SK-N-SH (cell line): ENCODE results near the gene NUP42. TPM values are rescaled to one million over a fixed set of nuclear protein-coding genes. Genes with fewer than 3 reads are reported as not detected.

Experiments used
- CTCF ChIA-PET: fragments of 300-600, 350-600 bp; formaldehyde crosslinking; extraction: SDS; loops from one replicate; lab custom pipeline; 2021; lab: Yijun Ruan, JAX
- POLR2A ChIA-PET: fragments of 350-600 bp; sonication (Branson Sonifier 250); formaldehyde crosslinking; extraction: SDS; loops from one replicate; lab custom pipeline; 2020; ENCODE audit warnings: antibody characterized with exemption, inconsistent platforms; lab: Yijun Ruan, JAX
- DNase-seq: peaks from one replicate; pipeline ENCODE4 v3.0.0; 2012
- H2AFZ ChIP-seq: fragments of 200-600 bp; sonication (generic); 2 replicates; pipeline ENCODE4 v1.8.1; 2016; ENCODE audit warnings: antibody characterized with exemption, mild to moderate bottlenecking, low read depth
- H3F3A ChIP-seq: fragments of 200-600 bp; sonication (generic); replicated peaks from 2 replicates; pipeline ENCODE3; 2016; ENCODE audit warnings: antibody characterized with exemption, mild to moderate bottlenecking; ENCODE audit not compliant: insufficient read depth
- H3K27ac ChIP-seq, 2 experiments: fragments of 200-500 bp in 1 of 2; fragments of 200-600 bp in 1 of 2; sonication (Bioruptor generic) in 1 of 2; sonication (generic), shearing (Covaris generic) in 1 of 2; 2 replicates each; pipeline versions ENCODE4 v1.5.1 to v1.6.1; 2014 to 2016; ENCODE audit warnings: low read depth in 2 of 2, inconsistent platforms in 1 of 2, low read length in 1 of 2, mild to moderate bottlenecking in 1 of 2, mixed read lengths in 1 of 2
- H3K27me3 ChIP-seq: fragments of 200-600 bp; sonication (generic), shearing (Covaris generic); 2 replicates; pipeline ENCODE4 v1.6.1; 2016; ENCODE audit warnings: mixed run types; ENCODE audit not compliant: insufficient read depth
- H3K36me3 ChIP-seq, 2 experiments: fragments of 200-500 bp in 1 of 2; fragments of 200-600 bp in 1 of 2; sonication (Bioruptor generic) in 1 of 2; sonication (generic) in 1 of 2; replicated peaks in 1 of 2; 2 replicates each; pipeline versions ENCODE3 to v1.5.1; 2014 to 2016; ENCODE audit warnings: low read length in 1 of 2, mild to moderate bottlenecking in 1 of 2; ENCODE audit not compliant: insufficient read depth in 2 of 2, control insufficient read depth in 1 of 2
- H3K4me1 ChIP-seq, 2 experiments: fragments of 200-500 bp in 1 of 2; fragments of 200-600 bp in 1 of 2; sonication (Bioruptor generic) in 1 of 2; sonication (generic), shearing (Covaris generic) in 1 of 2; 2 replicates each; pipeline versions ENCODE4 v1.5.1 to v1.6.1; 2014 to 2016; ENCODE audit warnings: low read depth in 1 of 2, low read length in 1 of 2, mixed run types in 1 of 2; ENCODE audit not compliant: insufficient read depth in 2 of 2, control insufficient read depth in 1 of 2
- H3K4me2 ChIP-seq: fragments of 200-600 bp; sonication (generic), shearing (Covaris generic); 2 replicates; pipeline ENCODE4 v1.6.1; 2017; ENCODE audit warnings: mixed run types
- H3K4me3 ChIP-seq, 2 experiments: fragments of 200-500 bp in 1 of 2; fragments of 200-600 bp in 1 of 2; sonication (Bioruptor generic) in 1 of 2; sonication (generic), shearing (Covaris generic) in 1 of 2; 2 replicates each; pipeline versions ENCODE4 v1.5.1 to v1.8.1; 2014 to 2016; ENCODE audit warnings: low read depth in 2 of 2, inconsistent platforms in 1 of 2, low read length in 1 of 2, mild to moderate bottlenecking in 1 of 2, mixed read lengths in 1 of 2, moderate library complexity in 1 of 2
- H3K79me2 ChIP-seq: fragments of 200-600 bp; sonication (generic); 2 replicates; pipeline ENCODE4 v1.8.1; 2017; ENCODE audit warnings: mild to moderate bottlenecking; ENCODE audit not compliant: insufficient read depth
- H3K9ac ChIP-seq: fragments of 200-600 bp; sonication (generic); 2 replicates; pipeline ENCODE4 v1.6.1; 2017; ENCODE audit warnings: mixed run types
- H3K9me2 ChIP-seq: fragments of 200-600 bp; sonication (generic); 2 replicates; pipeline ENCODE4 v1.6.1; 2017; ENCODE audit warnings: mixed run types
- H3K9me3 ChIP-seq: fragments of 200-600 bp; sonication (generic); 2 replicates; pipeline ENCODE4 v1.6.1; 2017; ENCODE audit warnings: mixed run types, mild to moderate bottlenecking, moderate library complexity
- H4K20me1 ChIP-seq: fragments of 200-600 bp; sonication (generic); 2 replicates; pipeline ENCODE4 v1.6.1; 2017; ENCODE audit warnings: mild to moderate bottlenecking, mixed run types; ENCODE audit not compliant: insufficient read depth
- CHD2 ChIP-seq: fragments of 150-350 bp; IDR thresholded peaks from 2 replicates; pipeline ENCODE4 v1.6.1; 2018; ENCODE audit warnings: low read length; ENCODE audit not compliant: partially characterized antibody
- EZH2phosphoT487 ChIP-seq: fragments of 200-600 bp; sonication (generic); IDR thresholded peaks from 2 replicates; pipeline ENCODE4 v1.6.1; 2017; ENCODE audit warnings: low read depth, mixed run types, mild to moderate bottlenecking, antibody characterized with exemption, moderate library complexity, borderline replicate concordance
- FOXJ3 ChIP-seq: sonication (generic); formaldehyde crosslinking; IDR thresholded peaks from 2 replicates; pipeline ENCODE4 v1.5.1; 2020; ENCODE audit warnings: mild to moderate bottlenecking, missing genetic modification reagents
- MAX ChIP-seq: IDR thresholded peaks from 2 replicates; pipeline ENCODE4 v1.4.0; 2012; ENCODE audit warnings: low read depth
- NFIC ChIP-seq: IDR thresholded peaks from 2 replicates; pipeline ENCODE4 v1.4.0; 2012; ENCODE audit warnings: borderline replicate concordance
- NRF1 ChIP-seq: IDR thresholded peaks from 2 replicates; pipeline ENCODE4 v1.6.1; 2012; ENCODE audit warnings: low read depth, mild to moderate bottlenecking, low read length
- RAD21 ChIP-seq: IDR thresholded peaks from 2 replicates; pipeline ENCODE4 v1.6.1; 2012; ENCODE audit warnings: mild to moderate bottlenecking, low read length
- RFX5 ChIP-seq: IDR thresholded peaks from 2 replicates; pipeline ENCODE4 v1.6.1; 2012; ENCODE audit warnings: mild to moderate bottlenecking, improper control_type of control experiment, low read length
- SIN3A ChIP-seq: IDR thresholded peaks from 2 replicates; pipeline ENCODE4 v1.6.1; 2012; ENCODE audit warnings: low read depth, mild to moderate bottlenecking, low read length, moderate library complexity, borderline replicate concordance
- SMC3 ChIP-seq: IDR thresholded peaks from 2 replicates; pipeline ENCODE4 v1.6.1; 2012; ENCODE audit warnings: low read depth, low read length, improper control_type of control experiment
- TCF12 ChIP-seq: IDR thresholded peaks from 2 replicates; pipeline ENCODE4 v1.4.0; 2012
- YY1 ChIP-seq: IDR thresholded peaks from 2 replicates; pipeline ENCODE4 v1.4.0; 2012; ENCODE audit warnings: low read depth, mild to moderate bottlenecking
- WGBS: methylation state at CpG from one replicate; pipeline ENCODE4 v1.1.6; 2017; ENCODE audit warnings: low lambda C conversion rate; 5-methylcytosine and 5-hydroxymethylcytosine counted together
- polyA plus RNA-seq, 3 experiments: library from polyadenylated mRNA; depleted of rRNA; stranded (reverse); fragments of >200 nt; gene quantifications; 2 replicates each; pipeline ENCODE4 v1.2.3, GENCODE V29; 2012
- TF ChIP-seq, protein P1 (sequence below): IDR thresholded peaks from 2 replicates; pipeline ENCODE4 v1.6.1; 2012; ENCODE audit warnings: mild to moderate bottlenecking, low read depth, low read length, moderate library complexity
- TF ChIP-seq, protein P2 (sequence below): fragments of 200-600 bp; sonication (generic); IDR thresholded peaks from 2 replicates; pipeline ENCODE4 v1.6.1; 2017; ENCODE audit warnings: antibody characterized with exemption, mild to moderate bottlenecking, moderate library complexity
- TF ChIP-seq, protein P3 (sequence below): IDR thresholded peaks from 2 replicates; pipeline ENCODE4 v1.4.0; 2012; ENCODE audit warnings: low read depth, borderline replicate concordance

Gene NUP42
- polyA plus RNA-seq, 1 of the 3 experiments (the other 2 are of a cell fraction): 22.7 TPM

DNA sequence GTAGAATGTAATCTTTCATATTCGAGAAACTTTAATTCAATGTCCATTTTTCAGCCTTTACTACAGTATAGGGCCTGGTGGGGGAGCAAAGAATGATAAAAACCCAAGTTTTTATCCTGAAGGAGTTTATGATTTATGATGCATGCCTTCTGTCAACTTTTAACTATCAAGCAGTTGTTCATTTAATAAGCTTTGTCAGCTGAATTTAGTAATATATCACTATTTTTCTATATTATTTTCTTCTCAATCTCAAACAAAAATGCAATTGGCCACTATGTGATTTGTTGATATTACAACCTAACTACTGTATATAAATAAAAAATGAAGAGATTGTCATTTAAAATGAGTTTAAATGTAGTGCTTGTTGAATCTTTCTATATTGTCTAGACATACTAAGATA lies 2.4 kb downstream of the NUP42 start:
- CTCF ChIA-PET: interaction anchor here (0.7 to 6.4 kb wide), 37 partner anchors 9 to 362 kb away, joined by 3 to 107 read pairs (median 6); partner anchors contain the start of genes IGF2BP3, MALSU1 and TRA2A
- H3K79me2 ChIP-seq: peaks cover 68% of the 10 kb centered on the region

DNA sequence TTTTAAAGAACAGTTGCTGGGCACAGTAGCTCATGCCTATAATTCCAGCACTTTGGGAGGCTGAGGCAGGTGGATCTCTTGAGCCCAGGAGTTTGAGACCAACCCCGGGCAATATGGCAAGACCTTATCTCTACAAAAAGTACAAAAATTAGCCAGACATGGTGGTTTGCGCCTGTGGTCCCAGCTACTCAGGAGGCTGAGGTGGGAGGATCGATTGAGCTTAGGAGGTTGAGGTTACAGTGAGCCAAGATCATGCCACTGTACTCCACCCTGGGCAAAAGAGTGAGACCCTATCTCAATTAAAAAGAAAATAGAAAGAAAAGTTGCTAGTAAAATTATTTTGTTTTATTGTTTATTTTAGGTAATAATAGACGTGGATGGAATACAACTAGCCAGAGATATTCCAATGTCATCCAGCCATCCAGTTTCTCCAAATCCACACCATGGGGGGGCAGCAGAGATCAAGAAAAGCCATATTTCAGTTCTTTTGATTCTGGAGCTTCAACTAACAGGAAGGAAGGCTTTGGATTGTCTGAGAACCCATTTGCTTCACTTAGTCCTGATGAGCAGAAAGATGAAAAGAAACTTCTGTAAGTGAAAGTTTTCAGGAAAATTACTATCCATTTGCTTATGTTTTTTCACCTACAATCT lies 3.0 kb downstream of the NUP42 start:
- Histone ChIP-seq H3K4me1 (peaks cover 8 to 13% of the 10 kb centered on the region in 2 experiments; a peak in 3 of 4 replicates), H3K36me3 (peaks cover 40 to 49% of the 10 kb centered on the region in 2 experiments), H2AFZ (no peak overlapping the region), H3K9ac (no peak overlapping the region), H3K27me3 (no peaks in the 10 kb centered on the region), H3K79me2 (peaks cover 74% of the 10 kb centered on the region), H4K20me1 (no peaks in the 10 kb centered on the region; the same call in 1 of the 2 replicates), H3K9me2 (no peaks in the 10 kb centered on the region), H3K9me3 (no peaks in the 10 kb centered on the region), H3K4me2 (peak overlapping the region; percentile 8; the same call in 1 of the 2 replicates), H3K27ac (no peak overlapping the region), H3K4me3 (no peak overlapping the region)
- WGBS: 60% methylated on average over 4 of the region's 4 CpGs
- ChIA-PET CTCF (interaction anchor here (0.6 to 6.4 kb wide), 63 partner anchors 9 to 625 kb away, joined by 3 to 107 read pairs (median 5); partner anchors contain the start of genes IGF2BP3, MALSU1 and TRA2A), POLR2A (interaction anchor here (0.5 to 1.7 kb wide), 6 partner anchors 9 to 283 kb away, joined by 3 to 5 read pairs (median 4); partner anchors contain the start of gene KLHL7)
- TF ChIP-seq, protein P1, sequence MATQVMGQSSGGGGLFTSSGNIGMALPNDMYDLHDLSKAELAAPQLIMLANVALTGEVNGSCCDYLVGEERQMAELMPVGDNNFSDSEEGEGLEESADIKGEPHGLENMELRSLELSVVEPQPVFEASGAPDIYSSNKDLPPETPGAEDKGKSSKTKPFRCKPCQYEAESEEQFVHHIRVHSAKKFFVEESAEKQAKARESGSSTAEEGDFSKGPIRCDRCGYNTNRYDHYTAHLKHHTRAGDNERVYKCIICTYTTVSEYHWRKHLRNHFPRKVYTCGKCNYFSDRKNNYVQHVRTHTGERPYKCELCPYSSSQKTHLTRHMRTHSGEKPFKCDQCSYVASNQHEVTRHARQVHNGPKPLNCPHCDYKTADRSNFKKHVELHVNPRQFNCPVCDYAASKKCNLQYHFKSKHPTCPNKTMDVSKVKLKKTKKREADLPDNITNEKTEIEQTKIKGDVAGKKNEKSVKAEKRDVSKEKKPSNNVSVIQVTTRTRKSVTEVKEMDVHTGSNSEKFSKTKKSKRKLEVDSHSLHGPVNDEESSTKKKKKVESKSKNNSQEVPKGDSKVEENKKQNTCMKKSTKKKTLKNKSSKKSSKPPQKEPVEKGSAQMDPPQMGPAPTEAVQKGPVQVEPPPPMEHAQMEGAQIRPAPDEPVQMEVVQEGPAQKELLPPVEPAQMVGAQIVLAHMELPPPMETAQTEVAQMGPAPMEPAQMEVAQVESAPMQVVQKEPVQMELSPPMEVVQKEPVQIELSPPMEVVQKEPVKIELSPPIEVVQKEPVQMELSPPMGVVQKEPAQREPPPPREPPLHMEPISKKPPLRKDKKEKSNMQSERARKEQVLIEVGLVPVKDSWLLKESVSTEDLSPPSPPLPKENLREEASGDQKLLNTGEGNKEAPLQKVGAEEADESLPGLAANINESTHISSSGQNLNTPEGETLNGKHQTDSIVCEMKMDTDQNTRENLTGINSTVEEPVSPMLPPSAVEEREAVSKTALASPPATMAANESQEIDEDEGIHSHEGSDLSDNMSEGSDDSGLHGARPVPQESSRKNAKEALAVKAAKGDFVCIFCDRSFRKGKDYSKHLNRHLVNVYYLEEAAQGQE: no peak
- TF ChIP-seq MAX (no peak), NRF1 (no peak), NFIC (no peak), RAD21 (peak; percentile 90), CHD2 (no peak), YY1 (no peak), EZH2phosphoT487 (no peak), FOXJ3 (no peak), TCF12 (no peak), SIN3A (0 out of 2 replicates have a peak, but pooled peaks have one; percentile 42), SMC3 (peak; percentile 68)
- TF ChIP-seq, protein P2, sequence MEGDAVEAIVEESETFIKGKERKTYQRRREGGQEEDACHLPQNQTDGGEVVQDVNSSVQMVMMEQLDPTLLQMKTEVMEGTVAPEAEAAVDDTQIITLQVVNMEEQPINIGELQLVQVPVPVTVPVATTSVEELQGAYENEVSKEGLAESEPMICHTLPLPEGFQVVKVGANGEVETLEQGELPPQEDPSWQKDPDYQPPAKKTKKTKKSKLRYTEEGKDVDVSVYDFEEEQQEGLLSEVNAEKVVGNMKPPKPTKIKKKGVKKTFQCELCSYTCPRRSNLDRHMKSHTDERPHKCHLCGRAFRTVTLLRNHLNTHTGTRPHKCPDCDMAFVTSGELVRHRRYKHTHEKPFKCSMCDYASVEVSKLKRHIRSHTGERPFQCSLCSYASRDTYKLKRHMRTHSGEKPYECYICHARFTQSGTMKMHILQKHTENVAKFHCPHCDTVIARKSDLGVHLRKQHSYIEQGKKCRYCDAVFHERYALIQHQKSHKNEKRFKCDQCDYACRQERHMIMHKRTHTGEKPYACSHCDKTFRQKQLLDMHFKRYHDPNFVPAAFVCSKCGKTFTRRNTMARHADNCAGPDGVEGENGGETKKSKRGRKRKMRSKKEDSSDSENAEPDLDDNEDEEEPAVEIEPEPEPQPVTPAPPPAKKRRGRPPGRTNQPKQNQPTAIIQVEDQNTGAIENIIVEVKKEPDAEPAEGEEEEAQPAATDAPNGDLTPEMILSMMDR: peak; percentile 79
- TF ChIP-seq, protein P3, sequence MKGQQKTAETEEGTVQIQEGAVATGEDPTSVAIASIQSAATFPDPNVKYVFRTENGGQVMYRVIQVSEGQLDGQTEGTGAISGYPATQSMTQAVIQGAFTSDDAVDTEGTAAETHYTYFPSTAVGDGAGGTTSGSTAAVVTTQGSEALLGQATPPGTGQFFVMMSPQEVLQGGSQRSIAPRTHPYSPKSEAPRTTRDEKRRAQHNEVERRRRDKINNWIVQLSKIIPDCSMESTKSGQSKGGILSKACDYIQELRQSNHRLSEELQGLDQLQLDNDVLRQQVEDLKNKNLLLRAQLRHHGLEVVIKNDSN: no peak
- TF ChIP-seq, all 33 proteins: peak for 4
- H3F3A ChIP-seq: peaks cover 15% of the 10 kb centered on the region
- peak; percentile 63 for DNase-seq

More for the DNA sequence above, 2.4 kb downstream of the NUP42 start:
- no peak overlapping the region for H3K9ac ChIP-seq
- TF ChIP-seq RAD21: no peak
- TF ChIP-seq RFX5: no peak
- TF ChIP-seq, all 33 proteins: peak for 0
- H2AFZ ChIP-seq: no peak overlapping the region
- H3K27me3 ChIP-seq: no peaks in the 10 kb centered on the region
- H4K20me1 ChIP-seq: no peaks in the 10 kb centered on the region; the same call in 1 of the 2 replicates
- H3K4me2 ChIP-seq: 0 out of 2 replicates have a peak overlapping the region, but pooled peaks have one; percentile 8
- H3K9me2 ChIP-seq: no peaks in the 10 kb centered on the region
- H3K4me3 ChIP-seq: no peak overlapping the region
- H3K9me3 ChIP-seq: no peaks in the 10 kb centered on the region
- peaks cover 8 to 13% of the 10 kb centered on the region in 2 experiments; a peak in 3 of 4 replicates for H3K4me1 ChIP-seq
- H3K36me3 ChIP-seq: peaks cover 39 to 43% of the 10 kb centered on the region in 2 experiments
- no peak for DNase-seq
- no peak overlapping the region for H3K27ac ChIP-seq
- POLR2A ChIA-PET: interaction anchor here (1.0 to 1.7 kb wide), 5 partner anchors 10 to 284 kb away, joined by 3 to 5 read pairs (median 4); partner anchors contain the start of gene KLHL7
- peaks cover 15% of the 10 kb centered on the region for H3F3A ChIP-seq
- WGBS: 50% methylated on average over 1 of the region's 1 CpG
